Mesendoderm (in vitro differentiated cells): ENCODE measurements around the gene OBSCN.

Experiments
- DNase-seq: peaks from one replicate; pipeline ENCODE4 v3.0.0; 2013
- H2AK5ac ChIP-seq: 2 replicates; pipeline ENCODE4 v1.6.1; 2013; ENCODE audit warnings: low read length, inconsistent platforms
- H2BK120ac ChIP-seq: 2 replicates; pipeline ENCODE4 v1.6.1; 2013; ENCODE audit warnings: low read depth, mild to moderate bottlenecking, low read length, moderate library complexity, mixed read lengths
- H2BK15ac ChIP-seq: replicated peaks from 2 replicates; pipeline ENCODE4 v1.6.1; 2013; ENCODE audit warnings: low read depth, mild to moderate bottlenecking, moderate library complexity
- H2BK5ac ChIP-seq: 2 replicates; pipeline ENCODE4 v1.6.1; 2013; ENCODE audit warnings: low read length, inconsistent platforms
- H3K18ac ChIP-seq: 2 replicates; pipeline ENCODE4 v1.6.1; 2013; ENCODE audit warnings: mild to moderate bottlenecking, low read length, mixed read lengths
- H3K23ac ChIP-seq: one replicate; pipeline ENCODE4 v1.6.1; 2013; ENCODE audit warnings: low read length
- H3K27ac ChIP-seq: 2 replicates; pipeline ENCODE4 v1.5.1; 2013; ENCODE audit warnings: low read depth, mild to moderate bottlenecking, inconsistent platforms, low read length, moderate library complexity
- H3K27me3 ChIP-seq: 2 replicates; pipeline ENCODE4 v1.6.1; 2013; ENCODE audit warnings: low read length, control low read depth, mild to moderate bottlenecking, inconsistent platforms; ENCODE audit not compliant: insufficient read depth, poor library complexity
- H3K36me3 ChIP-seq: 2 replicates; pipeline ENCODE4 v1.6.1; 2013; ENCODE audit warnings: low read length, inconsistent platforms; ENCODE audit not compliant: control insufficient read depth, insufficient read depth
- H3K4ac ChIP-seq: one replicate; pipeline ENCODE4 v1.6.1; 2013; ENCODE audit warnings: low read depth, mild to moderate bottlenecking, low read length, moderate library complexity
- H3K4me1 ChIP-seq: 2 replicates; pipeline ENCODE4 v1.6.1; 2013; ENCODE audit warnings: low read depth, low read length, inconsistent platforms; ENCODE audit not compliant: control insufficient read depth
- H3K4me2 ChIP-seq: 2 replicates; pipeline ENCODE4 v1.6.1; 2013; ENCODE audit warnings: low read length
- H3K4me3 ChIP-seq: 2 replicates; pipeline ENCODE4 v1.5.1; 2013; ENCODE audit warnings: mild to moderate bottlenecking, low read length
- H3K56ac ChIP-seq: one replicate; pipeline ENCODE4 v1.6.1; 2013; ENCODE audit warnings: low read length
- H3K79me1 ChIP-seq: 2 replicates; pipeline ENCODE4 v1.6.1; 2013; ENCODE audit warnings: low read length, inconsistent platforms
- H3K79me2 ChIP-seq: 2 replicates; pipeline ENCODE4 v1.6.1; 2013; ENCODE audit warnings: mild to moderate bottlenecking, low read length; ENCODE audit not compliant: control insufficient read depth, insufficient read depth
- H3K9ac ChIP-seq: 2 replicates; pipeline ENCODE4 v1.6.1; 2013; ENCODE audit warnings: low read length, inconsistent platforms
- H4K5ac ChIP-seq: one replicate; pipeline ENCODE4 v1.6.1; 2013; ENCODE audit warnings: low read length
- H4K8ac ChIP-seq: one replicate; pipeline ENCODE4 v1.6.1; 2013; ENCODE audit warnings: low read depth, mild to moderate bottlenecking, control low read depth, low read length, moderate library complexity
- WGBS: extraction: QIAGEN DNeasy Blood & Tissue Kit; methylation state at CpG from one replicate; pipeline ENCODE4 v1.1.7; 2013; ENCODE audit warnings: low lambda C conversion rate, missing lambda C conversion rate; ENCODE audit not compliant: insufficient coverage; ENCODE audit errors: extremely low coverage; 5-methylcytosine and 5-hydroxymethylcytosine counted together

The OBSCN gene

GRCh38 chr1:228194921-228195812 is 12.7 kb upstream of the OBSCN start:
- Histone ChIP-seq H3K4ac (no peak overlapping the region), H2BK15ac (no peak overlapping the region), H3K36me3 (no peaks in the 10 kb centered on the region), H3K4me2 (no peak overlapping the region), H3K56ac (no peak overlapping the region), H3K79me2 (no peaks in the 10 kb centered on the region), H2AK5ac (no peak overlapping the region), H4K8ac (no peak overlapping the region), H3K79me1 (no peaks in the 10 kb centered on the region), H3K4me3 (no peak overlapping the region), H4K5ac (no peak overlapping the region), H3K27ac (no peak overlapping the region), H2BK5ac (no peak overlapping the region), H3K4me1 (no peaks in the 10 kb centered on the region), H3K18ac (no peak overlapping the region), H3K9ac (no peak overlapping the region), H2BK120ac (no peak overlapping the region), H3K27me3 (no peaks in the 10 kb centered on the region), H3K23ac (no peak overlapping the region)
- DNase-seq: no peak
- no CpG with 5 or more reads among the region's 8 CpGs for whole genome bisulfite sequencing

- Histone ChIP-seq H4K8ac (no peak overlapping the region), H3K4me2 (no peak overlapping the region), H2AK5ac (no peak overlapping the region), H4K5ac (no peak overlapping the region), H3K27me3 (no peaks in the 10 kb centered on the region), H2BK15ac (no peak overlapping the region), H3K27ac (no peak overlapping the region), H2BK120ac (no peak overlapping the region), H3K18ac (no peak overlapping the region), H3K23ac (no peak overlapping the region), H3K4ac (no peak overlapping the region), H3K79me2 (no peaks in the 10 kb centered on the region), H3K79me1 (no peaks in the 10 kb centered on the region), H3K36me3 (no peaks in the 10 kb centered on the region), H3K4me3 (no peak overlapping the region), H3K9ac (no peak overlapping the region), H3K56ac (no peak overlapping the region), H2BK5ac (no peak overlapping the region), H3K4me1 (no peaks in the 10 kb centered on the region)
- no CpG with 5 or more reads among the region's 4 CpGs for WGBS
- DNase-seq: no peak
Measured at GRCh38 chr1:228197555-228198147, 10.2 kb upstream of the OBSCN start.

GRCh38 chr1:228198977-228199590 is 8.8 kb upstream of the OBSCN start:
- no peak overlapping the region for H4K8ac ChIP-seq
- no peaks in the 10 kb centered on the region for H3K36me3 ChIP-seq
- H3K79me2 ChIP-seq: no peaks in the 10 kb centered on the region
- no peak overlapping the region for H2BK5ac ChIP-seq
- no peak overlapping the region for H3K56ac ChIP-seq
- H3K79me1 ChIP-seq: no peaks in the 10 kb centered on the region
- no peak overlapping the region for H3K18ac ChIP-seq
- H4K5ac ChIP-seq: no peak overlapping the region
- H3K9ac ChIP-seq: no peak overlapping the region
- no peak overlapping the region for H3K23ac ChIP-seq
- H2BK15ac ChIP-seq: no peak overlapping the region
- no peak overlapping the region for H3K4me3 ChIP-seq
- WGBS: no CpG with 5 or more reads among the region's 2 CpGs
- no peak overlapping the region for H3K4me2 ChIP-seq
- H3K27ac ChIP-seq: no peak overlapping the region
- H3K27me3 ChIP-seq: no peaks in the 10 kb centered on the region
- H2BK120ac ChIP-seq: no peak overlapping the region
- no peak overlapping the region for H3K4ac ChIP-seq
- no peak overlapping the region for H2AK5ac ChIP-seq
- DNase-seq: peak; percentile 25
- no peaks in the 10 kb centered on the region for H3K4me1 ChIP-seq

GRCh38 chr1:228204958-228205357 is 2.9 kb upstream of the OBSCN start:
- Histone ChIP-seq H3K18ac (no peak overlapping the region), H3K27me3 (no peaks in the 10 kb centered on the region), H3K9ac (no peak overlapping the region), H3K36me3 (no peaks in the 10 kb centered on the region), H3K4me2 (no peak overlapping the region), H3K4ac (no peak overlapping the region), H3K4me1 (no peaks in the 10 kb centered on the region), H2BK5ac (no peak overlapping the region), H3K4me3 (no peak overlapping the region), H3K79me2 (no peaks in the 10 kb centered on the region), H2BK120ac (no peak overlapping the region), H3K79me1 (no peaks in the 10 kb centered on the region), H2BK15ac (no peak overlapping the region), H3K27ac (no peak overlapping the region), H3K56ac (no peak overlapping the region), H2AK5ac (no peak overlapping the region), H4K5ac (no peak overlapping the region), H3K23ac (no peak overlapping the region), H4K8ac (no peak overlapping the region)
- no peak for DNase-seq
- WGBS: 100% methylated on average over 1 of the region's 8 CpGs

GRCh38 chr1:228205526-228206436 is 2.1 kb upstream of the OBSCN start:
- no peaks in the 10 kb centered on the region for H3K4me1 ChIP-seq
- no peak overlapping the region for H3K4ac ChIP-seq
- H2BK15ac ChIP-seq: no peak overlapping the region
- H3K79me2 ChIP-seq: no peaks in the 10 kb centered on the region
- H3K9ac ChIP-seq: no peak overlapping the region
- H3K18ac ChIP-seq: no peak overlapping the region
- H4K5ac ChIP-seq: no peak overlapping the region
- no peak overlapping the region for H2BK5ac ChIP-seq
- H3K79me1 ChIP-seq: no peaks in the 10 kb centered on the region
- no peaks in the 10 kb centered on the region for H3K27me3 ChIP-seq
- no peak for DNase-seq
- H3K56ac ChIP-seq: no peak overlapping the region
- H2BK120ac ChIP-seq: no peak overlapping the region
- no peak overlapping the region for H3K4me2 ChIP-seq
- H3K36me3 ChIP-seq: no peaks in the 10 kb centered on the region
- no peak overlapping the region for H3K4me3 ChIP-seq
- no peak overlapping the region for H2AK5ac ChIP-seq
- no CpG with 5 or more reads among the region's 15 CpGs for WGBS
- H3K23ac ChIP-seq: no peak overlapping the region
- H3K27ac ChIP-seq: no peak overlapping the region
- H4K8ac ChIP-seq: no peak overlapping the region
